Liver (tissue), 9 donors: ENCODE measurements around the gene DOK1. TPM values are rescaled to one million over a fixed set of nuclear protein-coding genes. Genes with fewer than 3 reads are reported as not detected.

ENCODE experiments used
- DNase-seq: peaks from one replicate; pipeline ENCODE4 v3.0.0-alpha.2; 2017; ENCODE audit warnings: low spot score
- H3K27ac ChIP-seq, 2 donors: one replicate each; pipeline ENCODE4 v1.7.0; 2013; ENCODE audit warnings: inconsistent platforms in 2 of 2, low read length in 2 of 2, control low read depth in 1 of 2, low read depth in 1 of 2, mild to moderate bottlenecking in 1 of 2
- H3K27me3 ChIP-seq, 4 donors: one replicate each; pipeline versions ENCODE4 v1.6.1 to v1.7.0; 2013; ENCODE audit warnings: low read length in 3 of 4, inconsistent platforms in 1 of 4, mild to moderate bottlenecking in 1 of 4, moderate library complexity in 1 of 4; ENCODE audit not compliant: control insufficient read depth in 4 of 4, insufficient read depth in 4 of 4
- H3K36me3 ChIP-seq, 4 donors: one replicate each; pipeline versions ENCODE4 v1.6.1 to v1.7.0; 2013; ENCODE audit warnings: low read length in 3 of 4, mild to moderate bottlenecking in 3 of 4, low read depth in 1 of 4, moderate library complexity in 1 of 4; ENCODE audit not compliant: control insufficient read depth in 4 of 4, insufficient read depth in 3 of 4
- H3K4me1 ChIP-seq, 4 donors: one replicate each; pipeline versions ENCODE4 v1.6.1 to v1.7.0; 2013; ENCODE audit warnings: low read length in 3 of 4, mild to moderate bottlenecking in 3 of 4, moderate library complexity in 1 of 4; ENCODE audit not compliant: control insufficient read depth in 4 of 4, insufficient read depth in 4 of 4
- H3K4me3 ChIP-seq, 3 donors: one replicate each; pipeline versions ENCODE4 v1.6.1 to v1.7.0; 2013; ENCODE audit warnings: low read length in 3 of 3, control low read depth in 1 of 3, low read depth in 1 of 3, mild to moderate bottlenecking in 1 of 3
- H3K9ac ChIP-seq, 2 donors: one replicate each; pipeline ENCODE4 v1.7.0; 2013; ENCODE audit warnings: low read length in 2 of 2, mild to moderate bottlenecking in 2 of 2, moderate library complexity in 2 of 2, control low read depth in 1 of 2, low read depth in 1 of 2
- H3K9me3 ChIP-seq, 4 donors: one replicate each; pipeline versions ENCODE4 v1.6.1 to v1.7.0; 2013; ENCODE audit warnings: low read length in 3 of 4; ENCODE audit not compliant: control insufficient read depth in 4 of 4
- EGR1 ChIP-seq, 2 donors: IDR thresholded peaks; 2 replicates each; pipeline ENCODE4 v1.6.1; 2016 to 2018; ENCODE audit warnings: antibody characterized with exemption in 2 of 2, low read depth in 2 of 2
- FOXA2 ChIP-seq: IDR thresholded peaks from 2 replicates; pipeline ENCODE4 v1.6.1; 2016; ENCODE audit warnings: antibody characterized with exemption
- GABPA ChIP-seq, 2 donors: IDR thresholded peaks in 1 of 2; conservative IDR thresholded peaks in 1 of 2; 2 replicates each; pipeline ENCODE4 v1.6.1; 2016; ENCODE audit warnings: antibody characterized with exemption in 2 of 2, mild to moderate bottlenecking in 1 of 2, moderate library complexity in 1 of 2
- HNF4A ChIP-seq, 2 donors: conservative IDR thresholded peaks; 2 replicates each; pipeline ENCODE4 v1.6.1; 2016; ENCODE audit warnings: antibody characterized with exemption in 2 of 2, mild to moderate bottlenecking in 2 of 2
- HNF4G ChIP-seq: IDR thresholded peaks from 2 replicates; pipeline ENCODE4 v1.6.1; 2016; ENCODE audit warnings: antibody characterized with exemption
- JUND ChIP-seq, 2 donors: IDR thresholded peaks; 2 replicates each; pipeline ENCODE4 v1.6.1; 2016; ENCODE audit warnings: antibody characterized with exemption in 2 of 2
- RAD21 ChIP-seq, 2 donors: IDR thresholded peaks; 2 replicates each; pipeline ENCODE4 v1.6.1; 2016; ENCODE audit warnings: antibody characterized with exemption in 2 of 2, mild to moderate bottlenecking in 2 of 2
- RXRA ChIP-seq, 2 donors: IDR thresholded peaks; 2 replicates each; pipeline ENCODE4 v1.6.1; 2017 to 2018; ENCODE audit warnings: antibody characterized with exemption in 2 of 2, mild to moderate bottlenecking in 1 of 2
- SP1 ChIP-seq: IDR thresholded peaks from 2 replicates; pipeline ENCODE4 v1.6.1; 2018; ENCODE audit warnings: antibody characterized with exemption, mild to moderate bottlenecking
- TAF1 ChIP-seq: conservative IDR thresholded peaks from 2 replicates; pipeline ENCODE4 v1.6.1; 2016; ENCODE audit warnings: antibody characterized with exemption, mild to moderate bottlenecking
- YY1 ChIP-seq: IDR thresholded peaks from 2 replicates; pipeline ENCODE4 v1.6.1; 2016; ENCODE audit warnings: antibody characterized with exemption, mild to moderate bottlenecking
- WGBS: extraction: QIAGEN DNeasy Blood & Tissue Kit; methylation state at CpG from one replicate; pipeline ENCODE4 v1.1.7; 2013; 5-methylcytosine and 5-hydroxymethylcytosine counted together
- polyA plus RNA-seq, 2 donors: library from polyadenylated mRNA; stranded (reverse) in 1 of 2; unstranded in 1 of 2; fragments of 200-250 nt in 1 of 2; fragments of >200 nt in 1 of 2; fragmentation: Nextera tagmentation in 1 of 2; extraction: Ambion mirVana in 1 of 2; gene quantifications; one replicate each; pipeline versions ENCODE4 v1.2.1 to v1.2.3, GENCODE V29; 2013 to 2015
- total RNA-seq, 2 donors: library from RNA; depleted of rRNA; stranded (reverse); fragments of >200 nt; gene quantifications; one replicate each; pipeline ENCODE4 v1.2.3, GENCODE V29; 2014
- TF ChIP-seq, protein P1 (sequence below): fragments of 150-350 bp; IDR thresholded peaks from 2 replicates; pipeline ENCODE4 v1.5.1; 2017; ENCODE audit warnings: improper control_type of control experiment, low read depth, low read length; ENCODE audit not compliant: missing input control
- TF ChIP-seq, protein P2 (sequence below): IDR thresholded peaks from 2 replicates; pipeline ENCODE4 v1.6.1; 2016; ENCODE audit warnings: antibody characterized with exemption
- TF ChIP-seq, protein P3 (sequence below): IDR thresholded peaks from 2 replicates; pipeline ENCODE4 v1.6.1; 2016; ENCODE audit warnings: antibody characterized with exemption
- TF ChIP-seq, protein P4 (sequence below): IDR thresholded peaks from 2 replicates; pipeline ENCODE4 v1.6.1; 2016; ENCODE audit warnings: antibody characterized with exemption, mild to moderate bottlenecking
- TF ChIP-seq, protein P5 (sequence below): IDR thresholded peaks from 2 replicates; pipeline ENCODE4 v1.6.1; 2016; ENCODE audit warnings: antibody characterized with exemption
- donor health status: healthy.
- donor health status: healthy.
- donor health status: healthy.
- donor health status: healthy.
- donor health status: healthy.

DOK1 gene
- total and polyA plus RNA-seq, 4 donors = 2.0 to 8.6 (median 4.1) TPM

DNA sequence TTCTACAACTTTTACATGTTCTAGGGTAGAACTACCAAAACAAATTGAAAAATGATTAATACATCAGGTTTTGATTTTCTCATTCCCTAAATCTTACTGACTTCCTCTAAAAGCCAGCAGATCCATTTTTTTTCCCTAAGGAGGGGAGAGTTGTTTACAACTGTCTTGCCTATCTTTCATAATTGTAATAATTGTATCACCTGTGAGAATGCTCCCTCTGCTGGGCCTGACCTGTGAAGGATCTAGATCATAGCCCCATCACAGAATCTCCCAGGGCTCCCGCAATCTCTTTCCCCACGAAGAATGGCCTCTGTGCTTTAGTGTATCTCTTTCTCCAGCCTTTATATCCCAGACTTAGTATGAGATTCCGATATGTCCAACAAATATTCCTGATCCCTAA lies 9.9 kb upstream of the DOK1 start:
- 82% methylated on average over 3 of the region's 3 CpGs for WGBS
- Histone ChIP-seq H3K27me3 (no peaks in the 10 kb centered on the region), H3K27ac (no peak overlapping the region), H3K9me3 (no peaks in the 10 kb centered on the region), H3K9ac (no peak overlapping the region), H3K4me1 (peaks cover 5 to 15% (median 9%) of the 10 kb centered on the region in 4 donors), H3K4me3 (no peak overlapping the region), H3K36me3 (no peaks in the 10 kb centered on the region)
- peak; percentile 24 to 47 for TF ChIP-seq RAD21 (IDR thresholded peaks at IDR 0.05)
- no peak for TF ChIP-seq TAF1
- TF ChIP-seq, protein P1, sequence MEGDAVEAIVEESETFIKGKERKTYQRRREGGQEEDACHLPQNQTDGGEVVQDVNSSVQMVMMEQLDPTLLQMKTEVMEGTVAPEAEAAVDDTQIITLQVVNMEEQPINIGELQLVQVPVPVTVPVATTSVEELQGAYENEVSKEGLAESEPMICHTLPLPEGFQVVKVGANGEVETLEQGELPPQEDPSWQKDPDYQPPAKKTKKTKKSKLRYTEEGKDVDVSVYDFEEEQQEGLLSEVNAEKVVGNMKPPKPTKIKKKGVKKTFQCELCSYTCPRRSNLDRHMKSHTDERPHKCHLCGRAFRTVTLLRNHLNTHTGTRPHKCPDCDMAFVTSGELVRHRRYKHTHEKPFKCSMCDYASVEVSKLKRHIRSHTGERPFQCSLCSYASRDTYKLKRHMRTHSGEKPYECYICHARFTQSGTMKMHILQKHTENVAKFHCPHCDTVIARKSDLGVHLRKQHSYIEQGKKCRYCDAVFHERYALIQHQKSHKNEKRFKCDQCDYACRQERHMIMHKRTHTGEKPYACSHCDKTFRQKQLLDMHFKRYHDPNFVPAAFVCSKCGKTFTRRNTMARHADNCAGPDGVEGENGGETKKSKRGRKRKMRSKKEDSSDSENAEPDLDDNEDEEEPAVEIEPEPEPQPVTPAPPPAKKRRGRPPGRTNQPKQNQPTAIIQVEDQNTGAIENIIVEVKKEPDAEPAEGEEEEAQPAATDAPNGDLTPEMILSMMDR = peak; percentile 8
- DNase-seq = no peak

DNA sequence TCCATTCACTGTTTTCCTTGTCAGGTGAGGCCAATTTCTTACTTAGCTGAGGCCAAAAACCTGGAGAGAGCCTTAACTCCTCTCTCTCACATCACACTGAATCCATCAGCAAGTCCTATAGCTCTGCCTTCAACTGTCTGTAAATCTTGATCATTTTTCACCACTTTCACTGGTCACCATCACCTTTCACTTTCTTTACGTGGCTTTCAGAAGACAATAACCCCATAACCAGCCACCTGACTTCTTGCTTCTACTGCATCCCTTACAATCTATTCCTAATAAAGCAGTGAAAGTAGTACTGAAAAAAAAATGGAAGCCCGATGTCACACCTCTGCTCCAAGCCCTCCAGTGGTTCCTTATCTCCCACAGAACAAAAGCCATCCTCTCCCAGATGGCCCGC lies 8.5 kb upstream of the DOK1 start:
- no peak for DNase-seq
- WGBS = 68% methylated on average over 3 of the region's 3 CpGs
- Histone ChIP-seq H3K9ac (no peak overlapping the region), H3K36me3 (no peaks in the 10 kb centered on the region), H3K4me3 (no peak overlapping the region), H3K4me1 (peaks cover 5 to 16% (median 9%) of the 10 kb centered on the region in 4 donors), H3K27ac (no peak overlapping the region), H3K27me3 (no peaks in the 10 kb centered on the region), H3K9me3 (no peaks in the 10 kb centered on the region)
- TF ChIP-seq SP1 = no peak
- TF ChIP-seq, protein P2, sequence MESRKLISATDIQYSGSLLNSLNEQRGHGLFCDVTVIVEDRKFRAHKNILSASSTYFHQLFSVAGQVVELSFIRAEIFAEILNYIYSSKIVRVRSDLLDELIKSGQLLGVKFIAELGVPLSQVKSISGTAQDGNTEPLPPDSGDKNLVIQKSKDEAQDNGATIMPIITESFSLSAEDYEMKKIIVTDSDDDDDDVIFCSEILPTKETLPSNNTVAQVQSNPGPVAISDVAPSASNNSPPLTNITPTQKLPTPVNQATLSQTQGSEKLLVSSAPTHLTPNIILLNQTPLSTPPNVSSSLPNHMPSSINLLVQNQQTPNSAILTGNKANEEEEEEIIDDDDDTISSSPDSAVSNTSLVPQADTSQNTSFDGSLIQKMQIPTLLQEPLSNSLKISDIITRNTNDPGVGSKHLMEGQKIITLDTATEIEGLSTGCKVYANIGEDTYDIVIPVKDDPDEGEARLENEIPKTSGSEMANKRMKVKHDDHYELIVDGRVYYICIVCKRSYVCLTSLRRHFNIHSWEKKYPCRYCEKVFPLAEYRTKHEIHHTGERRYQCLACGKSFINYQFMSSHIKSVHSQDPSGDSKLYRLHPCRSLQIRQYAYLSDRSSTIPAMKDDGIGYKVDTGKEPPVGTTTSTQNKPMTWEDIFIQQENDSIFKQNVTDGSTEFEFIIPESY = no peak
- TF ChIP-seq RXRA (IDR thresholded peaks at IDR 0.05) = no peak
- TF ChIP-seq RAD21 (IDR thresholded peaks at IDR 0.05) = no peak
- TF ChIP-seq, protein P1 = no peak
- TF ChIP-seq FOXA2 = no peak
- no peak for TF ChIP-seq HNF4G
- TF ChIP-seq TAF1 = no peak
- no peak for TF ChIP-seq YY1
- TF ChIP-seq, protein P3, sequence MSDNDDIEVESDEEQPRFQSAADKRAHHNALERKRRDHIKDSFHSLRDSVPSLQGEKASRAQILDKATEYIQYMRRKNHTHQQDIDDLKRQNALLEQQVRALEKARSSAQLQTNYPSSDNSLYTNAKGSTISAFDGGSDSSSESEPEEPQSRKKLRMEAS = no peak
- TF ChIP-seq, protein P4, sequence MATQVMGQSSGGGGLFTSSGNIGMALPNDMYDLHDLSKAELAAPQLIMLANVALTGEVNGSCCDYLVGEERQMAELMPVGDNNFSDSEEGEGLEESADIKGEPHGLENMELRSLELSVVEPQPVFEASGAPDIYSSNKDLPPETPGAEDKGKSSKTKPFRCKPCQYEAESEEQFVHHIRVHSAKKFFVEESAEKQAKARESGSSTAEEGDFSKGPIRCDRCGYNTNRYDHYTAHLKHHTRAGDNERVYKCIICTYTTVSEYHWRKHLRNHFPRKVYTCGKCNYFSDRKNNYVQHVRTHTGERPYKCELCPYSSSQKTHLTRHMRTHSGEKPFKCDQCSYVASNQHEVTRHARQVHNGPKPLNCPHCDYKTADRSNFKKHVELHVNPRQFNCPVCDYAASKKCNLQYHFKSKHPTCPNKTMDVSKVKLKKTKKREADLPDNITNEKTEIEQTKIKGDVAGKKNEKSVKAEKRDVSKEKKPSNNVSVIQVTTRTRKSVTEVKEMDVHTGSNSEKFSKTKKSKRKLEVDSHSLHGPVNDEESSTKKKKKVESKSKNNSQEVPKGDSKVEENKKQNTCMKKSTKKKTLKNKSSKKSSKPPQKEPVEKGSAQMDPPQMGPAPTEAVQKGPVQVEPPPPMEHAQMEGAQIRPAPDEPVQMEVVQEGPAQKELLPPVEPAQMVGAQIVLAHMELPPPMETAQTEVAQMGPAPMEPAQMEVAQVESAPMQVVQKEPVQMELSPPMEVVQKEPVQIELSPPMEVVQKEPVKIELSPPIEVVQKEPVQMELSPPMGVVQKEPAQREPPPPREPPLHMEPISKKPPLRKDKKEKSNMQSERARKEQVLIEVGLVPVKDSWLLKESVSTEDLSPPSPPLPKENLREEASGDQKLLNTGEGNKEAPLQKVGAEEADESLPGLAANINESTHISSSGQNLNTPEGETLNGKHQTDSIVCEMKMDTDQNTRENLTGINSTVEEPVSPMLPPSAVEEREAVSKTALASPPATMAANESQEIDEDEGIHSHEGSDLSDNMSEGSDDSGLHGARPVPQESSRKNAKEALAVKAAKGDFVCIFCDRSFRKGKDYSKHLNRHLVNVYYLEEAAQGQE = no peak
- TF ChIP-seq GABPA (IDR thresholded peaks at IDR 0.05 in 1 of 2, conservative IDR thresholded peaks at IDR 0.05 in 1 of 2) = no peak
- TF ChIP-seq, protein P5, sequence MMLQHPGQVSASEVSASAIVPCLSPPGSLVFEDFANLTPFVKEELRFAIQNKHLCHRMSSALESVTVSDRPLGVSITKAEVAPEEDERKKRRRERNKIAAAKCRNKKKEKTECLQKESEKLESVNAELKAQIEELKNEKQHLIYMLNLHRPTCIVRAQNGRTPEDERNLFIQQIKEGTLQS = no peak
- no peak for TF ChIP-seq HNF4A (conservative IDR thresholded peaks at IDR 0.05)
- TF ChIP-seq JUND (IDR thresholded peaks at IDR 0.05) = no peak
- TF ChIP-seq EGR1 (IDR thresholded peaks at IDR 0.05; ENCODE audit: low read depth in 2 of 2) = no peak
